Activated naive CD4-positive, alpha-beta T cell treated with anti-CD3 and anti-CD28 coated beads, Interleukin-2, amount 10 ng/mL, durations not matched to agents 7 days and 5 days (primary cell): ENCODE measurements around the gene MEN1.
A peak's percentile ranks its signal among the peaks of the same experiment; 100 is the strongest.

Experiments
- CTCF ChIA-PET: fragments of 350-600 bp; sonication (Branson Sonifier 250); formaldehyde crosslinking; loops from one replicate; lab custom pipeline; 2021; ENCODE audit warnings: antibody characterized with exemption; lab: Charles Lee
- DNase-seq: peaks from one replicate; pipeline ENCODE4 v3.0.0-alpha.2; 2020
- H3K27ac Mint-ChIP-seq: one replicate; pipeline ENCODE4 v1.8.0; 2021; ENCODE audit warnings: mild to moderate bottlenecking, moderate library complexity, mixed read lengths
- H3K27me3 Mint-ChIP-seq: one replicate; pipeline ENCODE4 v1.8.0; 2021; ENCODE audit warnings: mild to moderate bottlenecking, mixed read lengths
- H3K36me3 Mint-ChIP-seq: one replicate; pipeline ENCODE4 v1.8.0; 2021; ENCODE audit warnings: mixed read lengths
- H3K4me1 Mint-ChIP-seq: one replicate; pipeline ENCODE4 v1.8.0; 2021; ENCODE audit warnings: mixed read lengths
- H3K4me3 Mint-ChIP-seq: one replicate; pipeline ENCODE4 v1.8.0; 2021; ENCODE audit warnings: mild to moderate bottlenecking, moderate library complexity, mixed read lengths
- H3K9me3 Mint-ChIP-seq: one replicate; pipeline ENCODE4 v1.8.0; 2021; ENCODE audit warnings: mixed read lengths

Gene MEN1

GRCh38 chr11:64799256-64799622, 11.1 kb downstream of the MEN1 start:
- no peaks in the 10 kb centered on the region for H3K9me3 Mint-ChIP-seq
- no peak overlapping the region for H3K4me3 Mint-ChIP-seq
- H3K27ac Mint-ChIP-seq = no peak overlapping the region
- H3K36me3 Mint-ChIP-seq = peaks cover 36% of the 10 kb centered on the region
- DNase-seq = no peak
- no peaks in the 10 kb centered on the region for H3K27me3 Mint-ChIP-seq
- peaks cover 53% of the 10 kb centered on the region for H3K4me1 Mint-ChIP-seq
- CTCF ChIA-PET = interaction anchor here (1.7 kb wide), 1 partner anchor 11 kb away, joined by 4 read pairs; no protein-coding TSS in a partner anchor

- Mint-ChIP-seq H3K4me3 (no peak overlapping the region), H3K36me3 (peaks cover 43% of the 10 kb centered on the region), H3K27me3 (no peaks in the 10 kb centered on the region), H3K4me1 (peaks cover 57% of the 10 kb centered on the region), H3K9me3 (no peaks in the 10 kb centered on the region), H3K27ac (no peak overlapping the region)
- CTCF ChIA-PET = interaction anchor here (1.3 kb wide), 1 partner anchor 12 kb away, joined by 3 read pairs; no protein-coding TSS in a partner anchor
- DNase-seq = no peak
Measured at GRCh38 chr11:64796757-64797541, 13.4 kb downstream of the MEN1 start.

GRCh38 chr11:64796047-64796756, 14.1 kb downstream of the MEN1 start:
- CTCF ChIA-PET = no interaction called here
- no peaks in the 10 kb centered on the region for H3K9me3 Mint-ChIP-seq
- DNase-seq = no peak
- no peak overlapping the region for H3K4me3 Mint-ChIP-seq
- H3K27me3 Mint-ChIP-seq = no peaks in the 10 kb centered on the region
- peaks cover 50% of the 10 kb centered on the region for H3K4me1 Mint-ChIP-seq
- H3K36me3 Mint-ChIP-seq = peaks cover 43% of the 10 kb centered on the region
- peak overlapping the region; percentile 14 for H3K27ac Mint-ChIP-seq

GRCh38 chr11:64794526-64794925, 15.8 kb downstream of the MEN1 start:
- peak overlapping the region; percentile 87 for H3K27ac Mint-ChIP-seq
- no peaks in the 10 kb centered on the region for H3K9me3 Mint-ChIP-seq
- H3K4me3 Mint-ChIP-seq = no peak overlapping the region
- H3K36me3 Mint-ChIP-seq = peaks cover 43% of the 10 kb centered on the region
- H3K27me3 Mint-ChIP-seq = no peaks in the 10 kb centered on the region
- H3K4me1 Mint-ChIP-seq = peaks cover 40% of the 10 kb centered on the region
- no peak for DNase-seq
- CTCF ChIA-PET = interaction anchor here (1.0 to 1.4 kb wide), 2 partner anchors 9 to 90 kb away, joined by 4 read pairs; no protein-coding TSS in a partner anchor

- H3K9me3 Mint-ChIP-seq = no peaks in the 10 kb centered on the region
- no peak overlapping the region for H3K4me3 Mint-ChIP-seq
- CTCF ChIA-PET = interaction anchor here (0.6 to 1.0 kb wide), 2 partner anchors 14 to 89 kb away, joined by 3 to 4 read pairs; no protein-coding TSS in a partner anchor
- H3K27me3 Mint-ChIP-seq = no peaks in the 10 kb centered on the region
- no peak for DNase-seq
- H3K27ac Mint-ChIP-seq = peak overlapping the region; percentile 87
- H3K4me1 Mint-ChIP-seq = peaks cover 36% of the 10 kb centered on the region
- peaks cover 43% of the 10 kb centered on the region for H3K36me3 Mint-ChIP-seq
Measured at GRCh38 chr11:64793271-64794160, 16.8 kb downstream of the MEN1 start.

- no peak for DNase-seq
- Mint-ChIP-seq H3K4me3 (no peak overlapping the region), H3K27ac (peak overlapping the region; percentile 14), H3K4me1 (peaks cover 39% of the 10 kb centered on the region), H3K9me3 (no peaks in the 10 kb centered on the region), H3K27me3 (no peaks in the 10 kb centered on the region), H3K36me3 (peaks cover 42% of the 10 kb centered on the region)
- CTCF ChIA-PET = no interaction called here
Measured at GRCh38 chr11:64792482-64792881, 17.9 kb downstream of the MEN1 start.

GRCh38 chr11:64791781-64792291, 18.5 kb downstream of the MEN1 start:
- CTCF ChIA-PET = no interaction called here
- Mint-ChIP-seq H3K27me3 (no peaks in the 10 kb centered on the region), H3K4me1 (peaks cover 39% of the 10 kb centered on the region), H3K36me3 (peaks cover 43% of the 10 kb centered on the region), H3K4me3 (no peak overlapping the region), H3K9me3 (no peaks in the 10 kb centered on the region), H3K27ac (no peak overlapping the region)
- DNase-seq = no peak

GRCh38 chr11:64790205-64791095, 19.9 kb downstream of the MEN1 start:
- Mint-ChIP-seq H3K9me3 (no peaks in the 10 kb centered on the region), H3K27me3 (no peaks in the 10 kb centered on the region), H3K4me1 (peaks cover 27% of the 10 kb centered on the region), H3K36me3 (peaks cover 40% of the 10 kb centered on the region), H3K4me3 (no peak overlapping the region), H3K27ac (peak overlapping the region; percentile 39)
- CTCF ChIA-PET = interaction anchor here (0.8 kb wide), 1 partner anchor 12 kb away, joined by 3 read pairs; the partner anchor contains the start of gene SF1
- no peak for DNase-seq

GRCh38 chr11:64789331-64790204, 20.8 kb downstream of the MEN1 start:
- Mint-ChIP-seq H3K4me3 (no peak overlapping the region), H3K27me3 (no peaks in the 10 kb centered on the region), H3K4me1 (peaks cover 22% of the 10 kb centered on the region), H3K27ac (no peak overlapping the region), H3K9me3 (no peaks in the 10 kb centered on the region), H3K36me3 (peaks cover 34% of the 10 kb centered on the region)
- no peak for DNase-seq
- CTCF ChIA-PET = no interaction called here

GRCh38 chr11:64788321-64789215, 21.8 kb downstream of the MEN1 start:
- H3K4me3 Mint-ChIP-seq = no peak overlapping the region
- H3K36me3 Mint-ChIP-seq = peaks cover 27% of the 10 kb centered on the region
- no peak overlapping the region for H3K27ac Mint-ChIP-seq
- CTCF ChIA-PET = interaction anchor here (0.6 to 1.3 kb wide), 6 partner anchors 10 to 106 kb away, joined by 3 to 5 read pairs (median 4); partner anchors contain the start of gene MAP4K2
- peaks cover 13% of the 10 kb centered on the region for H3K4me1 Mint-ChIP-seq
- DNase-seq = peak; percentile 17
- H3K9me3 Mint-ChIP-seq = no peaks in the 10 kb centered on the region
- no peaks in the 10 kb centered on the region for H3K27me3 Mint-ChIP-seq

GRCh38 chr11:64787526-64788320, 22.6 kb downstream of the MEN1 start:
- H3K4me3 Mint-ChIP-seq = no peak overlapping the region
- peaks cover 5% of the 10 kb centered on the region for H3K4me1 Mint-ChIP-seq
- no peaks in the 10 kb centered on the region for H3K9me3 Mint-ChIP-seq
- peaks cover 26% of the 10 kb centered on the region for H3K36me3 Mint-ChIP-seq
- CTCF ChIA-PET = interaction anchor here (0.6 to 1.3 kb wide), 7 partner anchors 10 to 107 kb away, joined by 3 to 5 read pairs (median 4); partner anchors contain the start of gene MAP4K2
- H3K27ac Mint-ChIP-seq = peak overlapping the region; percentile 51
- no peaks in the 10 kb centered on the region for H3K27me3 Mint-ChIP-seq
- peak; percentile 76 for DNase-seq
